Measurements from ENCODE around the gene NPTN.

The NPTN gene

DNA sequence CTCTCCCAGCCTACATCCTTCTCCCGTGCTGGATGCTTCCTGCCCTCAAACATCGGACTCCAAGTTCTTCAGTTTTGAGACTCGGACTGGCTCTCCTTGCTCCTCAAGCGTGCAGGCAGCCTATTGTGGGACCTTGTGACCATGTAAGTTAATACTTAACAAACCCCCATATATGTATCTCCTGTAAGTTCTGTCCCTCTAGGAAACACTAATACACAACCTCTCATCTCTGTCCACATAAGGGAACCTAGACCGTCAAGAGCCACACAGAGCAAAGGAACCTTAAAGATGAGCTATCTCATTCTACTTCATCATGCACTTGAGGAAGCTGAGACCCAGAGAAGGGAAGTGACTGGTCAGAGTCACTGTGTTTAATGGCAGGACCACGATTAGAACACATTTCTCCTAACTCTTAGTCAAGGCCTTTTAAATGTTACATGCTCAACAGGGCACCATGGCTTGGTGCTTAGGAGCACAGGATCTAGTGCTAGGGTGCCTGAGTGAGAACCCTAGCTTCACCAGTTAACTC lies 50.3 kb downstream of the NPTN start:
- TF ChIP-seq GATA3 (IDR thresholded peaks at IDR 0.05; ENCODE audit: low read depth, low read length), result no peak
- TF ChIP-seq GATA2 (IDR thresholded peaks at IDR 0.05; ENCODE audit: low read depth, low read length), result no peak

DNA sequence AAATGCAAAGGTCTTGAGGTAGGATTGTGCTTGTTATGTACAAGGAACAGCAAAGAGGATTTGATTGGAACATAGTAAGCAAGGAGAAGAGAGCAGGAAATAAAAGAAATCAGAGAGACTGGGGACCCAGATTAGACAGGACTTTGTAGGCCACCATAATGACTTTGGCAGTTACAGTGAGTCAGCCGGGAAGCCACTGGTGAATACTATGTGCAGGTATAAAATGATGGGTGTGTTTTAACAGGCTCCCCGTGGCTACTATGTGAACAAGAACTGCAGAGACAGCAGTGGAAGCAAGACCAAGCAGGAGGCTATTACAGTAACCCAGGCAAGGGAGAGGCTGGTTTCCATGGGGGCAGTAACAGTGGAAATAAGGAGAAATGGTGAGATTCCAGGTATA lies 55.2 kb downstream of the NPTN start:
- no peak for TF ChIP-seq GATA2 (IDR thresholded peaks at IDR 0.05; ENCODE audit: low read depth, low read length)
- TF ChIP-seq GATA3 (IDR thresholded peaks at IDR 0.05; ENCODE audit: low read depth, low read length), result no peak

DNA sequence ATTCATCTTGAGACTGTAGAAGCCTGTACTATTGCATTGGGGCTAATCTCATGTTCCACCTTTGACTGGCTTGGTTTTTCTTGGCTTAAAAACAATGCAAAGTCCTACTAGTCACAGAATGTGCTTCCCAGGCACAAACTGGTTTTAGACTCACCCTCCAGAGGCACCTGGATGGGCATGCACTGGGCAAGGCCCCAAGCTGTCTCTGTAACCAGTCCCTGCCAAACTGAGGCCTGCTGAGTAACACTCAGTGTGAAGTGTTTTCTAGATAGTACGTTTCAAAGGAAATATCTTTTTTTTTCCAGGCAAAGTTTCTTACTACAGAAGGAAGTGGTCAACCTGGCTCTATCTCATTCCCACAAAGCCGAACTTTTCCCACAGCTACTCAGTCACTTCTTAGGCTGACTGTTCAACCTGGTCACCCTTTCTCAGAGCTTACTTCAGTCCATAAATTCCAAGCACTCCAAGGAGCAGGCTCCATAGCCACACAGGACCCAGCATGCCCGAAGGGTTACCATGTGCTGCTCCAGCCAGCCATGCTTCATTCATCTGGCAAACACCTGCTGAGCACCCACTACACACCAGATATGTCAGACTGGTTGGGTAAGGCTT lies 57.4 kb downstream of the NPTN start:
- TF ChIP-seq GATA3 (IDR thresholded peaks at IDR 0.05; ENCODE audit: low read depth, low read length) (no peak), GATA2 (IDR thresholded peaks at IDR 0.05; ENCODE audit: low read depth, low read length) (no peak)

DNA sequence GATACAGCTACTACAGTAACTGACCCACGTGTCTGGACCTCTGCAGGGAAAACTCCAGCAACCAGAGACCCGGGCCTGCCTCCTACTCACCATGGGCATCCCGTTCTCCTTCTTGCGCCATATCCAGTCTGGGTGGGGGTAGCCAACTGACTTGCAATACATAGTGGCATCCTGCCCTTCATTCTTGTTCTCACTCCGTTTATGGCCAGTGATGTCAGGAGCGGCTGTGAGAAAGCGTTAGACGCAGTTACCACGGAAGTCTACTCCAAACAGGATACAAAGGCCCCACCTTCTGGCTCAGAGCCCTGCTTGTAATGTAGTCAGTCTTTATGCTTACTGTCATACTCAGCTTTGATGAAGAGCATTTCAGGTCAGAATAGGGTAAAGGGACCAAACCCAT lies 59.6 kb downstream of the NPTN start:
- TF ChIP-seq GATA2 (IDR thresholded peaks at IDR 0.05; ENCODE audit: low read depth, low read length) (no peak), GATA3 (IDR thresholded peaks at IDR 0.05; ENCODE audit: low read depth, low read length) (no peak)

DNA sequence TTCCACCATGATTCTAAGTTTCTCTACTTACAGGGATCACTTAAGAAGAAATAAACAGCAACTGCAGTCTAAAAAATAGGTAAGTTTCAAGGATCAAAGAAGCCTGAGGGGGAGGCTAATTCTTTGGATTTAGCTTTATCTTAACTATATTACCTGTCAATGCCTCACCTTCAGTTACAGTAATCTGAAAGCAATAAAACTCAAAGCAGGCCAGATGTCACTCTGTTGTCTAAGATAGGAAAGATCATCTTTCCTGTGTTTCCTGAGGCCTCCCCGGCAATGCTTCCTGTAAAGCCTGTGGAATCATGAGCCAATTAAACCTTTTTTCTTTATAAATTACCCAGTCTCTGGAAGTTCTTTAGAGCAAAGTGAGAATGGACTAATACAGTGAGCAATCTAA lies 60.2 kb downstream of the NPTN start:
- TF ChIP-seq GATA2 (IDR thresholded peaks at IDR 0.05; ENCODE audit: low read depth, low read length) (no peak), GATA3 (IDR thresholded peaks at IDR 0.05; ENCODE audit: low read depth, low read length) (no peak)

DNA sequence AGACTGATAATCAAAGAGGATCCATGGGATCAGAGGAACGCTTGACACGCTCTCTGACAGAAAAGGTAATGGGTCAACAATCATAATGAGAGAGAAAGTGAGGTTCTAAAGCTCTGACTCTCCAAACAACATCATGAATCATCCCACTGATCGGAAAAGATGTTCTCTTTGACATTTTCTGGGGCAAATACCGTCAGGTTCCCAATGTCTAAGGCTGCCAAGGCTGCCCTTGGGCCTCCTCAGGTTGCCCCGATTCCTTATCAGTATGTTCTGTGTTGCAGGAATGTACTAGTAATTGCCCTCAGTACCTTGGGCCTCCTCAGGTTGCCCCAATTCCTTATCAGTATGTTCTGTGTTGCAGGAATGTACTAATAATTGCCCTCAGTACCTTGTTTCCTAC lies 60.9 kb downstream of the NPTN start:
- TF ChIP-seq GATA3 (IDR thresholded peaks at IDR 0.05; ENCODE audit: low read depth, low read length), result no peak
- no peak for TF ChIP-seq GATA2 (IDR thresholded peaks at IDR 0.05; ENCODE audit: low read depth, low read length)

DNA sequence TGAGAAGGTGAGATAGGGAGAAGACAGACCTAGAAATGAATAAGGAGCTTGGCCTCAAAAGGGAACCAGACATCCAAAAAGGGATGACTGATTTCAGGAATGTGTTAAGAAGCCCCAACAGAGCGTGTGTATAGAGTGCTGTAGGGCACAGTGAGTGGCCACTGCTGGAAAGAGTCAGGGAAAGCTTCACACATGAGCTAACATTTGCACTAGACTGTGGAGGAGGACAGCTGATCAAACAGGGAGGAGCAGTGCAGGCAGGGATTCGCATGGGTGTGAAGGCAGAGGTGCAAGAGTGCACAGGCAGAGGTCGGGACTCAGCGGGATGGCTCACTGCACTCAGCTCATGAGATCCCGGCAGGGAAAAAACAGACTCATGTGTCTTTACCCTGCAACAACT lies 61.8 kb downstream of the NPTN start:
- TF ChIP-seq GATA3 (IDR thresholded peaks at IDR 0.05; ENCODE audit: low read depth, low read length) (no peak), GATA2 (IDR thresholded peaks at IDR 0.05; ENCODE audit: low read depth, low read length) (no peak)

DNA sequence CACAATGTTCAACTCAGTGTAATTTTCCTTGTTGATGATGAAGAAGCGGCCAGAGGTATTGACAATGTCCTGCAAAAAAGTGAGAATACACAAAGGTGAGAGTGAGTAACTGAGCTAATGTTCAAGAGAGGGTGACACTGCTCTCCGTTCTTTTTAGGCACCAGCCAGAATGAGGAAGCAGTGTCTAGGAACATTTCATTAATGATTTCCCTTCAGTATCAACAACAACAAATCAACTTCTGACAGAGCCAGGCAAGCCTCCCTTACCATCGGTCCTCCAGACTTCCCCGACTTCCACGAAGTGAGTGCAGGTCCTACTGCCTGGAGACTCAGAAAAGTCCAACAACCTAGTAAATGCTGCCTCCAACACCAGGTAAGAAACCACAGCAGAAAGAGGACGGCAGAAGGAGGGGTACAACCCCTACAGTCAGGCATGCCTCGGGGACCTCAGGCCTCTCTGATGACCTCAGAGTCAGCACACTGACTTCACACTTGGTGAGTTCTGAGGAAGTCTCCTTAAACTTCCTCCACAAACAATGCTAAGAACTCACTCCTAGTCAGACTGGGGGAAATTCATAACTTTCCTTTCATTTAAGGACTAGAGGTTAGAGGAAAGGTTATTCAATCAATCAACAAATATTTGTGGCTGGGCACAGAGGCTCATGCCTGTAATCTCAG lies 62.7 kb downstream of the NPTN start:
- no peak for TF ChIP-seq GATA3 (IDR thresholded peaks at IDR 0.05; ENCODE audit: low read depth, low read length)
- no peak for TF ChIP-seq GATA2 (IDR thresholded peaks at IDR 0.05; ENCODE audit: low read depth, low read length)

DNA sequence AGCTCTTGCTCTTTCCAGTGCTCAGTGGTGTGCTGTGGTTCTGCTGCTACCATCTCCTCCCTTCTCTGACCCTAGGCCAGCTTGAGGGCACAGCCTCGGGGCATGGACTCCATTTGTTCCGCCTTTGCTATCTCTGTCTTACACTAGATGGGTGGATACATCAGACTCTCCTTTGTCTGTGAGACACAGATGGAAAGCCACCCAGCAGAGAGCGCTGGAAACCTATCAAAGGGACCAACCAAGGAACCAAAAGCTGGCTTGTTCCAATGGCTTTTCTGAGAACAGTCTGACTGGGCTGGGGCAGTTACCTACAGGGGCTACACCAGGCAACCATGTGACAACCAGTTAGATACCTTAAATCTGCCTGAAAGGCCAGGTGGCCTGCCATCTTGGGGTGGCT lies 63.8 kb downstream of the NPTN start:
- TF ChIP-seq GATA2 (IDR thresholded peaks at IDR 0.05; ENCODE audit: low read depth, low read length), result no peak
- TF ChIP-seq GATA3 (IDR thresholded peaks at IDR 0.05; ENCODE audit: low read depth, low read length), result no peak

DNA sequence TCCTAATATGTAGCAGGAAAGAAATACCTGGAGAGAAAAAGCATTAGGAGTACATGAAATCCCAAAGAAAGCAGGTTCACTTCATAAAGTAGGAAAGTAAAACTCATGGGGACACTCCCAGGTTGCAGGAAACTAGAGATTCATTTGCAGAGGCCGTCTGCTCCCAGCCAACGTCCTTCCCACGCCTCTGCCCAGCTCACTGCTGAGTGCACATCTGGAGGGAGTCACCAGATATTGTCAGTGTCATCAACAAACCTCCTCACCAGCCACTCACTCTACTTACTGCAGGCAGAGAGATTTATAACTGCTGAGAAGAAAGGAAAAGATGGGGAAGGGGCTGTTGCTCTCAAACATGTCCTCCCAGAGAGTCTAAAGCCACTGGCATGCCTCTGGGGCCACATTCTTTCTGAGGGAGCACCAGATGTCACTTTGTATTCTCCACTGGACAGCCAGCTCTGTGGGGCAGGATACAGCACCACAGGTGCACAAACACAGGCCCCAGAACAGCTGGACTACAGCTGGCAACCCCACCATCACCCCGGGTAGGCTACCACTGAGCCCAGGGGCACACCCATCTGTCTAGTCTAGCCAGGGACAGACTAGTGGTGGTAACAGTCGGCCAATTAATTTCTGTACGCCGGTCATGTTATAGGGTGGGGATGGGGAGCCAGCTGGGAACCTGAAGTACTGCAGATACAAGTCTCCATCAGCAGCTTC lies 64.5 kb downstream of the NPTN start:
- TF ChIP-seq GATA3 (IDR thresholded peaks at IDR 0.05; ENCODE audit: low read depth, low read length), result no peak
- no peak for TF ChIP-seq GATA2 (IDR thresholded peaks at IDR 0.05; ENCODE audit: low read depth, low read length)

DNA sequence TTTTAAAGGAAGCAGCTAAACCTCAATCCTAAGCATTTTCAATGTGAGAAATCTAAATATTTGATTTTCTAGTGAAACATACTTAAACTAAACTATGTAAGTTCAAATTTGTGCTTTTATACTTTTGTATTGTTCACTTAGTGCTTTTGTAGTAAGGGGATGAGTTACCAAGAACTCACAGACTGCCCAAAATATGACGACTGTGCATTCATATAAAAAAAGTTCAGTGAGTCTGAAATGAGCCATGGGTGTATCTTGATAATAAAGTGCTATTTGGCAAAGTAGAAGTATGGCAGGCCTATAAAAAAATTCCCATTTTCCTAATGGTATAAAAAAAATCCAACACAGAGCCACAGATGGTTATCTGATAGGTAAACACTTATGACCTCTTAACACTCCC lies 66.2 kb downstream of the NPTN start:
- TF ChIP-seq GATA2 (IDR thresholded peaks at IDR 0.05; ENCODE audit: low read depth, low read length) (no peak), GATA3 (IDR thresholded peaks at IDR 0.05; ENCODE audit: low read depth, low read length) (no peak)

DNA sequence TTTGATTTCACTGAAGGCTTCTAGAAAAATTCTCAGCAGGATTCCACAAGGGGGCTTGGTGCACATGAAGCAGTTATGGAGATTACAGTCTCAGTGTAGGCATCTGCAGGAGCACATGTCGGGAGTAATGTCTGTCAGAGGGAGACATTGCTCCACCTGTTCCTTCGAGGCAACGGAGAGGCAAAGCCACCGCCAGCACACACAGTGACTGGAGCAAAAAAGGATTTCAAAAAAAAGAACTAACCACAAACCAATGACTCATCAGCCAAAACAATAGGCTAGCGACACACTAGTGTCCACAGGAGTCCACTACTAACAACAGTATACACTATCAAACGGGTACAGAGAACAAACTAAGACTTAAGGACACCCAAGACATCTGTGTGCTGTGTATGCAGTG lies 68.9 kb downstream of the NPTN start:
- TF ChIP-seq GATA2 (IDR thresholded peaks at IDR 0.05; ENCODE audit: low read depth, low read length) (no peak), GATA3 (IDR thresholded peaks at IDR 0.05; ENCODE audit: low read depth, low read length) (no peak)

DNA sequence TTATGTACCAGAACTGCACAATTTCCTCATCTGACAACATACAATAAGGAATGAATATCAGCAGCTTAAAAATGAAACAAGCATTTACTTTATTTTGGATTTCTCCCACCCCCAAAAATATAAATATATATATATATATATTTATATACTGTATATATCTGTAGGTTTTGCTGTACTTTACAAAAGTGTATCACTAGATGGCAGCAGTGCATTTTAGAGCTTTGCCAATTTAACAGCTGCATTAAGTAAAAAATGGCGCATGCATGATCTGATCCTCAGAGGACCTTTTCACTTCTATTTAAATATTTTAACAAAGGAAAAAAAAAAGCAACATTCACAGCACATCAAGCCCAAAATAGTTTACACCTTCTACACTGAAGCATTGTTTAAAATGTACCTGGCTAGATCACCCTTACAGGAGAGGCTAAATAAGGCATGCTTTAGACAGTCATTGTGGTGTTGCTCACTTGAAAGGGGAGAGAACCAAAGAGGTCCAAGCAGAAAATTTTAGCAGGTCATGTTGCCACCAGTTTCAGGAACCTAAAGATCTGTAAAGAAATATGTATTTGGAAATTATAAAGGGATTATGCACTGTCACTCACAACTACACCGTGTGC lies 72.6 kb downstream of the NPTN start:
- no peak for TF ChIP-seq GATA3 (IDR thresholded peaks at IDR 0.05; ENCODE audit: low read depth, low read length)

DNA sequence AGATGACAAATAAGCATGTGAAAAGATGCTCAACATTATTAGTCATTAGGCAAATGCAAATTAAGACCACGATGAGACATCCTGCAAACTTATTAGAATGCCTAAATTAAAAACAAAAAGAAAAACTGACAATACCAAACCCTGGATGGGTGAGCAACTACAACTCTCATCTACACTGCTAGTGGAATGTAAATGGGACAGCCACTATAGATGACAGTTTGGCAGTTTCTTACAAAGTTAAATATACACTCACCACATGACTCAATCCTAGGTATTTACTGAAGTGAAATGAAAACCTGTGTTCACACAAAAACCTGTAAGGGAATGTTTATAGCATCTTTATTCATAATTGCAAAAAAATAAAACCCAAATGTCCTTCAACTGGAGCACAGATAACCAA lies 74.7 kb downstream of the NPTN start:
- TF ChIP-seq GATA2 (IDR thresholded peaks at IDR 0.05; ENCODE audit: low read depth, low read length) (no peak), GATA3 (IDR thresholded peaks at IDR 0.05; ENCODE audit: low read depth, low read length) (no peak)
